Pancreas (tissue), 10 donors: ENCODE data around the gene SPATA16. TPM values are rescaled to one million over a fixed set of nuclear protein-coding genes. Genes with fewer than 3 reads are reported as not detected.

Experiments used
- ATAC-seq, 4 donors: fragments of 200-7000 bp; cut with Tn5 transposase; one replicate each; pipeline versions ENCODE4 v1.8.0 to v1.9.1; 2020; ENCODE audit warnings: mild to moderate bottlenecking in 4 of 4, moderate library complexity in 4 of 4
- DNase-seq, 6 donors: peaks; one replicate each; pipeline ENCODE4 v3.0.0-alpha.2; 2020
- FAIRE-seq: peaks from 2 replicates; lab custom pipeline; 2012; peaks lifted over from hg19 to GRCh38; lab: Jason Lieb, UNC
- H3K27ac ChIP-seq, 4 donors: fragments of 200-600 bp; sonication (generic); 1 replicate in 3 of 4; 2 replicates in 1 of 4; pipeline versions ENCODE4 v1.5.0 to v1.8.0; 2020
- H3K27me3 ChIP-seq, 4 donors: fragments of 200-600 bp; one replicate each; pipeline ENCODE4 v1.8.0; 2021
- H3K36me3 ChIP-seq, 3 donors: fragments of 200-600 bp; sonication (generic) in 1 of 3; one replicate each; pipeline versions ENCODE4 v1.5.0 to v1.8.0; 2020 to 2021
- H3K4me1 ChIP-seq, 3 donors: fragments of 200-600 bp; one replicate each; pipeline ENCODE4 v1.8.0; 2021
- H3K4me3 ChIP-seq, 4 donors: fragments of 200-600 bp; sonication (generic) in 2 of 4; one replicate each; pipeline versions ENCODE4 v1.5.0 to v1.8.0; 2020 to 2021
- H3K9me3 ChIP-seq, 4 donors: fragments of 200-600 bp; one replicate each; pipeline ENCODE4 v1.8.0; 2021
- WGBS, 2 donors: extraction: QIAGEN DNeasy Blood & Tissue Kit; methylation state at CpG; one replicate each; pipeline ENCODE4 v1.1.7; 2013; 5-methylcytosine and 5-hydroxymethylcytosine counted together
- intact Hi-C, 3 donors: fragments of 100-400 bp; cut with DNase I; formaldehyde crosslinking; loops; one replicate each; pipeline versions ENCODE4 v1.11.1 to v1.14.2; 2022
- polyA plus RNA-seq, 2 donors: library from polyadenylated mRNA; stranded (reverse); fragments of 200-250 nt; gene quantifications; one replicate each; pipeline ENCODE4 v1.2.3, GENCODE V29; 2013
- total RNA-seq, 6 donors: library from RNA; stranded (reverse); fragmentation: NEBNext Ultra II Directional in 4 of 6; extraction: Animal tissue kit (Norgen Biotek cat#: 25700) in 4 of 6; gene quantifications; one replicate each; pipeline versions ENCODE4 v1.2.1 to v1.2.4, GENCODE V29; 2021 to 2023
- TF ChIP-seq, protein P1 (sequence below), 4 donors: fragments of 200-600 bp; sonication (generic) in 3 of 4; IDR thresholded peaks; one replicate each; pipeline versions ENCODE4 v1.5.0 to v1.8.0; 2021; ENCODE audit warnings: antibody characterized with exemption in 4 of 4
- donor health status: healthy with polysubstance abuse.
- donor health status: DM: no; HTN: no; CAD: no; lungs with moderate emphysema.
- donor health status: DM: no; HTN: no; CAD: no.
- donor health status: control.
- donor health status: control.
- donor health status: Bipolar disorder and iron deficiency.
- donor health status: DM: yes; HTN: yes; CAD: no.
- donor health status: DM: no; HTN: no; CAD: no.
- donor health status: DM: no; HTN: no; CAD: no.
- donor health status: DM: yes; HTN: yes; CAD: no.

SPATA16 gene
- total and polyA plus RNA-seq, 8 donors = not detected

DNA sequence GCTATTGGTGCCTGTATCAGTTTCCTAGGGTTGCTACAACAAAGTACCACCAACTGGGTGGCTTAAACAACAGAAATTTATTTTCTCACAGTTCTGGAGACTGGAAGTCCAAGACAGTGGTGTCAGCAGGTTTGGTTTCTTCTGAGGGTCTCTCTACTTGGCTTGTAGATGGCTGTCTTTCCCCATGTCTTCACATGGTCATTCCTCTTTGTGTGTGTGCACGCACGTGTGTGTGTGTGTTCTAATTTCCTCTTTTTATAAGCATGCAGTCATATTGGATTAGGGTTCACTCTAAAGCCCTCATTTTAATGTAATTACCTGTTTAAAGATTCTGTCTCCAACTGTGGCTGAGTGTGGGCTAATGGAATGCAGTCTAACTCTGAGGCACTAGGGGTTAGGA is 182.5 kb downstream of the SPATA16 start:
- ATAC-seq = no peak
- no peak overlapping the region for H3K27ac ChIP-seq
- FAIRE-seq = no peak
- no peaks in the 10 kb centered on the region for H3K27me3 ChIP-seq
- no peaks in the 10 kb centered on the region for H3K9me3 ChIP-seq
- 72 to 80% methylated on average over 2 of the region's 2 CpGs for WGBS, 2 donors
- H3K4me3 ChIP-seq = no peak overlapping the region
- TF ChIP-seq, protein P1, sequence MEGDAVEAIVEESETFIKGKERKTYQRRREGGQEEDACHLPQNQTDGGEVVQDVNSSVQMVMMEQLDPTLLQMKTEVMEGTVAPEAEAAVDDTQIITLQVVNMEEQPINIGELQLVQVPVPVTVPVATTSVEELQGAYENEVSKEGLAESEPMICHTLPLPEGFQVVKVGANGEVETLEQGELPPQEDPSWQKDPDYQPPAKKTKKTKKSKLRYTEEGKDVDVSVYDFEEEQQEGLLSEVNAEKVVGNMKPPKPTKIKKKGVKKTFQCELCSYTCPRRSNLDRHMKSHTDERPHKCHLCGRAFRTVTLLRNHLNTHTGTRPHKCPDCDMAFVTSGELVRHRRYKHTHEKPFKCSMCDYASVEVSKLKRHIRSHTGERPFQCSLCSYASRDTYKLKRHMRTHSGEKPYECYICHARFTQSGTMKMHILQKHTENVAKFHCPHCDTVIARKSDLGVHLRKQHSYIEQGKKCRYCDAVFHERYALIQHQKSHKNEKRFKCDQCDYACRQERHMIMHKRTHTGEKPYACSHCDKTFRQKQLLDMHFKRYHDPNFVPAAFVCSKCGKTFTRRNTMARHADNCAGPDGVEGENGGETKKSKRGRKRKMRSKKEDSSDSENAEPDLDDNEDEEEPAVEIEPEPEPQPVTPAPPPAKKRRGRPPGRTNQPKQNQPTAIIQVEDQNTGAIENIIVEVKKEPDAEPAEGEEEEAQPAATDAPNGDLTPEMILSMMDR (IDR thresholded peaks at IDR 0.05) = no peak
- no peak for DNase-seq
- H3K36me3 ChIP-seq = no peaks in the 10 kb centered on the region
- no peaks in the 10 kb centered on the region for H3K4me1 ChIP-seq
- intact Hi-C loops = no loop called here

DNA sequence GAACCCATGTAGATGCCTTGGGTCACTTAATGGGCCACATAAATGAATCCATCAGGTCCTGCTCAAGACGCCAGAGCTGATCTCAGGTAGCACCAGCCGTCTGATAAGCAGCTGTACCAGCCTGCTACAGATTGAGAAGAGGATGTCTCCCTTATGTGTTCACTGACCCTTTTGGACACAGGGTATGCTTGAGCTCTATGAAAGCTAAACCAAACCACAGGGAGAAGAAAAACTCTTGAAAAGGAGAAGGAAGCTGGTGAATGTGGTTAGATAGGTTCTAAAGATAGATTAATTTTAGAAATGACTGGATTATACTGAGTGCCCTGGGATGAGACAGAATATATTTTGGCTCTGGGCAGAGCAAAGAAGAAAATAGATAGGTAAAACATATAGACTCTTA is 187.5 kb downstream of the SPATA16 start:
- H3K9me3 ChIP-seq = no peaks in the 10 kb centered on the region
- intact Hi-C loops = no loop called here
- no peaks in the 10 kb centered on the region for H3K36me3 ChIP-seq
- TF ChIP-seq, protein P1 (IDR thresholded peaks at IDR 0.05) = no peak
- H3K4me1 ChIP-seq = no peaks in the 10 kb centered on the region
- no peak for FAIRE-seq
- no peak overlapping the region for H3K27ac ChIP-seq
- ATAC-seq = no peak
- WGBS, 2 donors = 44 to 69% methylated on average over 2 of the region's 2 CpGs
- H3K4me3 ChIP-seq = no peak overlapping the region
- no peaks in the 10 kb centered on the region for H3K27me3 ChIP-seq
- no peak for DNase-seq

DNA sequence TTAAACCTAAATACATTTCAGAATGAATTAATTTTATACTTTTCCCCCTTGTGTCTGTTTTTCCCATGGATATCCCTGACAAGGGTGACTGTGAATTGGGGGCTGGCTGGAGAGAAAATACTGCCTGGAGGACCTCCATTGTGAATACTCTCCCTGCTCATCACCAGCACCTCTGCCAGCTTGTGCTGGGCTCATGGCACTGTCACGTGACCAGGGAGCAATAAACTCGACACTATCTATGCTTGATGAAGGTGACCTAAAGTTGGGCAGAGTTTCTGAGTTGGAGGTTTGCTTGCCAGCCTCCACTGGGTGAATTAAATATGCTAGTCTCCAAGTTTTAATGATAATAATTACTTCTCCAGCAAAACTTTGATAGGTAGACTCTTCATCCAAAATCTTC is 189.5 kb downstream of the SPATA16 start:
- Histone ChIP-seq H3K4me1 (no peaks in the 10 kb centered on the region), H3K36me3 (no peaks in the 10 kb centered on the region), H3K27ac (no peak overlapping the region), H3K27me3 (no peaks in the 10 kb centered on the region), H3K4me3 (no peak overlapping the region), H3K9me3 (no peaks in the 10 kb centered on the region)
- no peak for ATAC-seq
- FAIRE-seq = no peak
- TF ChIP-seq, protein P1 (IDR thresholded peaks at IDR 0.05) = no peak
- DNase-seq = no peak
- WGBS, 2 donors = 23 to 27% methylated on average over 2 of the region's 2 CpGs
- intact Hi-C loops = no loop called here

GRCh38 chr3:172946061-172946460 is 195.0 kb downstream of the SPATA16 start:
- no peaks in the 10 kb centered on the region for H3K27me3 ChIP-seq
- FAIRE-seq (no peak), ATAC-seq (no peak), DNase-seq (no peak)
- 84 to 86% methylated on average over 2 of the region's 2 CpGs for WGBS, 2 donors
- H3K36me3 ChIP-seq = no peaks in the 10 kb centered on the region
- no peak overlapping the region for H3K4me3 ChIP-seq
- no peaks in the 10 kb centered on the region for H3K4me1 ChIP-seq
- H3K9me3 ChIP-seq = no peaks in the 10 kb centered on the region
- H3K27ac ChIP-seq = no peak overlapping the region
- intact Hi-C loops = no loop called here
- TF ChIP-seq, protein P1 (IDR thresholded peaks at IDR 0.05) = no peak

- FAIRE-seq (no peak), ATAC-seq (no peak), DNase-seq (no peak)
- Histone ChIP-seq H3K4me3 (no peak overlapping the region), H3K27me3 (no peaks in the 10 kb centered on the region), H3K27ac (no peak overlapping the region), H3K4me1 (no peaks in the 10 kb centered on the region), H3K36me3 (no peaks in the 10 kb centered on the region), H3K9me3 (no peaks in the 10 kb centered on the region)
- 66 to 80% methylated on average over 2 of the region's 2 CpGs for WGBS, 2 donors
- TF ChIP-seq, protein P1 (IDR thresholded peaks at IDR 0.05) = no peak
- intact Hi-C loops = no loop called here
Observed at GRCh38 chr3:172939651-172940293, 201.3 kb downstream of the SPATA16 start.
